Amniotic epithelial cell (primary cell): ENCODE data around the gene CTU1.

Experiments
- DNase-seq: peaks from one replicate; pipeline ENCODE4 v3.0.0-alpha.2; 2010; ENCODE audit warnings: low read depth

The CTU1 gene

GRCh38 chr19:51131780-51132680 is 23.8 kb upstream of the CTU1 start:
- DNase-seq = peak; percentile 99

- DNase-seq = peak; percentile 62
Observed at GRCh38 chr19:51129716-51130115, 21.5 kb upstream of the CTU1 start.

- DNase-seq = no peak
Observed at GRCh38 chr19:51128227-51128626, 20.0 kb upstream of the CTU1 start.

GRCh38 chr19:51127755-51128154 is 19.5 kb upstream of the CTU1 start:
- DNase-seq = peak; percentile 89

- no peak for DNase-seq
Observed at GRCh38 chr19:51127032-51127431, 18.8 kb upstream of the CTU1 start.

GRCh38 chr19:51125421-51126075 is 17.3 kb upstream of the CTU1 start:
- no peak for DNase-seq

- DNase-seq = no peak
Observed at GRCh38 chr19:51124729-51125128, 16.5 kb upstream of the CTU1 start, which contains the start of gene SIGLEC9. TSS of gene SIGLEC9 (plus strand) at chr19:51124906. CDS start at chr19:51124975, 69 bp downstream.

- no peak for DNase-seq
Observed at GRCh38 chr19:51124216-51124615, 16.0 kb upstream of the CTU1 start.

- DNase-seq = no peak
Observed at GRCh38 chr19:51123802-51124201, 15.6 kb upstream of the CTU1 start.

GRCh38 chr19:51123381-51123800 is 15.2 kb upstream of the CTU1 start:
- DNase-seq = peak; percentile 36

GRCh38 chr19:51122112-51122981 is 14.1 kb upstream of the CTU1 start:
- DNase-seq = peak; percentile 80

- no peak for DNase-seq
Observed at GRCh38 chr19:51121257-51121656, 13.0 kb upstream of the CTU1 start.

GRCh38 chr19:51120160-51120559 is 12.0 kb upstream of the CTU1 start:
- DNase-seq = no peak

GRCh38 chr19:51119611-51120010 is 11.4 kb upstream of the CTU1 start:
- DNase-seq = no peak

GRCh38 chr19:51119101-51119500 is 10.9 kb upstream of the CTU1 start:
- peak; percentile 35 for DNase-seq

- DNase-seq = no peak
Observed at GRCh38 chr19:51116736-51117286, 8.6 kb upstream of the CTU1 start.

GRCh38 chr19:51114087-51114729 is 6.0 kb upstream of the CTU1 start:
- DNase-seq = no peak

GRCh38 chr19:51111606-51112005 is 3.4 kb upstream of the CTU1 start:
- no peak for DNase-seq

GRCh38 chr19:51110666-51110971 is 2.4 kb upstream of the CTU1 start:
- no peak for DNase-seq

GRCh38 chr19:51108805-51109146 is 567 bp upstream of the CTU1 start:
- no peak for DNase-seq

GRCh38 chr19:51107406-51108065 is 673 bp downstream of the CTU1 start:
- DNase-seq = no peak
